ENCODE results near the gene IFFO2. TPM values are rescaled to one million over a fixed set of nuclear protein-coding genes. Genes with fewer than 3 reads are reported as not detected.

The IFFO2 gene
- total and polyA plus RNA-seq, 7 experiments from 2014 or later: 1.1 to 57.1 (median 25.7) TPM

DNA sequence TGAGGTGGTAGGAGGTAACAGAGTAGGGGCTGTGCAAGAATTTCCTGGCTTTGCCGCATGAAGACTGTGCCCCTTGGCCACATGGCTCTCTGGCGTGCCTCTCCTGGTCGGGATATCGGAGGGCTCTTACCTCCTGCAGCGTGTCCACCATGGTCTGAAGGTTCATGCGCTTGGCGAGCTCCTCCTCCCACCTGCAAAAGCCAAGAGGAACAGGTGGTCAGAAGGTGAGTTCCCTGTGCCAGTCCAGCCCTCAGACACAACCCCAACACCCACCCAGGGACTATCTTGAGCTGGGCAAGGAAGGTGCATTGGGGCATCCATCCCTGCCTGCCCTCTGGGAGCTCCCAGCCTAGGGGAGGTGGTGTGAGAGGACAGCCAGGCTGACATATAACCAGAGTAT is 35.5 kb downstream of the IFFO2 start:
- peaks cover 0 to 4% (median 0%) of the 10 kb centered on the region in 11 donors for H3K9me3 Mint-ChIP-seq
- peaks cover 0 to 50% (median 11%) of the 10 kb centered on the region in 3 experiments for H3K36me3 ChIP-seq (ENCODE audit: control insufficient read depth in 2 of 3, insufficient read depth in 3 of 3, low read length in 3 of 3)
- H3K4me1 Mint-ChIP-seq: peaks cover 20 to 41% (median 37%) of the 10 kb centered on the region in 7 donors
- no peak overlapping the region for H3K4me3 ChIP-seq (ENCODE audit: low read length)
- POLR2A ChIA-PET: interaction anchor here (0.6 to 1.8 kb wide), 3 partner anchors 28 to 89 kb away, joined by 3 to 7 read pairs (median 3); partner anchors contain the start of gene IFFO2
- peaks cover 22 to 28% of the 10 kb centered on the region in 2 donors for H3K4me1 ChIP-seq (ENCODE audit: control insufficient read depth in 2 of 2, insufficient read depth in 2 of 2, low read length in 2 of 2)
- intact Hi-C loops (cut with micrococcal nuclease): loop anchor here in 1 of 2 donors (1.0 kb wide), 1 partner anchor 51 kb away; no protein-coding TSS in a partner anchor
- no peaks in the 10 kb centered on the region for H3K27me3 ChIP-seq (ENCODE audit: control insufficient read depth in 2 of 2, insufficient read depth in 2 of 2, low read length in 2 of 2)
- no peak overlapping the region for H3K27ac ChIP-seq (ENCODE audit: low read depth, low read length)
- no peaks in the 10 kb centered on the region for H3K9me3 ChIP-seq (ENCODE audit: control insufficient read depth in 2 of 3, low read length in 3 of 3)
- H3K27ac Mint-ChIP-seq: peak overlapping the region in 1 of 9 donors; percentile 53
- ATAC-seq: no peak
- H3K27me3 Mint-ChIP-seq: no peaks in the 10 kb centered on the region
- H3K4me3 Mint-ChIP-seq: no peak overlapping the region
- peaks cover 0 to 13% (median 3%) of the 10 kb centered on the region in 5 donors for H3K36me3 Mint-ChIP-seq
- CTCF ChIA-PET: no interaction called here
- no peak for DNase-seq

DNA sequence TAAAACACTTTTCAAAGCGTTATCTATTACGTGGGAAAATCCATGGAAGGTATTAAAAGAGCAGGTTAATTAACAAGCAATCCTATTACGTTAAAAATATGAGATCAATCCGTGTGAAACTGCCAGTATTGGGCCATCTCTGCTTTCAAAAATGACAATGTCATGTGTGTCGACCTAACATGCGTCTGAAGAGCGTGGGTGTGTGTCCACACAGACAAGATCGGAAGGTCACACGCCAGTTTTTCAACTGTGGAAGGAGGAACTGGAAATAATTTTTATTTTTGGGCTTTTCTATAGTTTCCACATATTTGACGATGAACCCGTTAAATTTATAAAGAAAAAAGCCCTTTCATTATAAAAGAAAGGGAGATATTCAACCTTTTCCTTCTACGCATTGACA is 36.5 kb downstream of the IFFO2 start:
- no peak overlapping the region for H3K27ac Mint-ChIP-seq
- Histone ChIP-seq H3K4me3 (ENCODE audit: low read length) (no peak overlapping the region), H3K27ac (ENCODE audit: low read depth, low read length) (no peak overlapping the region), H3K36me3 (ENCODE audit: control insufficient read depth in 2 of 3, insufficient read depth in 3 of 3, low read length in 3 of 3) (peaks cover 0 to 60% (median 12%) of the 10 kb centered on the region in 3 experiments), H3K27me3 (ENCODE audit: control insufficient read depth in 2 of 2, insufficient read depth in 2 of 2, low read length in 2 of 2) (no peaks in the 10 kb centered on the region), H3K9me3 (ENCODE audit: control insufficient read depth in 2 of 3, low read length in 3 of 3) (no peaks in the 10 kb centered on the region), H3K4me1 (ENCODE audit: control insufficient read depth in 2 of 2, insufficient read depth in 2 of 2, low read length in 2 of 2) (peaks cover 14 to 18% of the 10 kb centered on the region in 2 donors)
- ChIA-PET POLR2A (no interaction called here), CTCF (no interaction called here)
- peaks cover 0 to 9% (median 0%) of the 10 kb centered on the region in 5 donors for H3K36me3 Mint-ChIP-seq
- DNase-seq (no peak), ATAC-seq (no peak)
- no peaks in the 10 kb centered on the region for H3K9me3 Mint-ChIP-seq
- H3K4me3 Mint-ChIP-seq: no peak overlapping the region
- intact Hi-C loops (cut with micrococcal nuclease): no loop called here
- peaks cover 14 to 33% (median 29%) of the 10 kb centered on the region in 7 donors for H3K4me1 Mint-ChIP-seq
- H3K27me3 Mint-ChIP-seq: no peaks in the 10 kb centered on the region

DNA sequence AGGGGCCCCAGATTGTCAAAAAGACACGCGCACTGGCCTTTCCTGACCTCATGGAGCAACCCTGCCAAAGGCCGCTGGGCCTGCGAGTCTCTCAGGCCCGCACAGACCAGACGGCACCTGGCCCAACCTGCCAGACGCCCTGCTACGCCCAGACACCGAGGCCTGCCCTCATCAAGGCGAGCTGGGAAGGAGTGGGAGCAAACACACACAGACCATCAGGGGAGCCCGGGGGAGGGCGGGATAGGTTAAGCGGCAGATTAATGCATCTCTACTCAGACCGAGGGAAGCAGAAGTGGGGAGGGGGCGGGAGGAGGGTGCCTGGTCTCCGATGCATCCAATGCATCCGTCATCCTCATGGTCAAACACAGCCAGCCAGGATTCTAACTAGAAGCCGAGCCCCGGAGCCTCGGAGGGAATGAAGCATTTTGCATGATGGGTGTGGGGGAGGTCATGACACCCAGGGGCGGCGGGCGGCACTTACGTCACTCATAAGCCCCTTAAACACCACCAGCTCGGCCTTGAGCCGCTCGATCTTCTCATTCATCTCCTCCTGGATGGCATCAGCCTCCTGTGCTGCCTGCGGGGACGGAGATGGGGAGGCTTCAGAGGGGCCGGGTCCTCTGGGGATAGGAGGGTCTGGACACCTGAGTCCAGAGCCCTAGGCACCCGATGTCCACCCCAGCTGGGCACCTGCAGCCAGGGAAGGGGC is 37.1 kb downstream of the IFFO2 start:
- no peak overlapping the region for H3K4me3 Mint-ChIP-seq
- H3K27ac ChIP-seq (ENCODE audit: low read depth, low read length): no peak overlapping the region
- no peaks in the 10 kb centered on the region for H3K9me3 Mint-ChIP-seq
- ATAC-seq (no peak), DNase-seq (no peak)
- H3K27me3 ChIP-seq (ENCODE audit: control insufficient read depth in 2 of 2, insufficient read depth in 2 of 2, low read length in 2 of 2): no peaks in the 10 kb centered on the region
- H3K27me3 Mint-ChIP-seq: no peaks in the 10 kb centered on the region
- H3K9me3 ChIP-seq (ENCODE audit: control insufficient read depth in 2 of 3, low read length in 3 of 3): no peaks in the 10 kb centered on the region
- ChIA-PET CTCF (interaction anchor here (0.6 kb wide), 1 partner anchor 39 kb away, joined by 3 read pairs; no protein-coding TSS in a partner anchor), POLR2A (interaction anchor here (0.6 kb wide), 1 partner anchor 285 kb away, joined by 3 read pairs; no protein-coding TSS in a partner anchor)
- H3K27ac Mint-ChIP-seq: peak overlapping the region in 1 of 9 donors; percentile 8
- H3K4me1 Mint-ChIP-seq: peaks cover 11 to 27% (median 23%) of the 10 kb centered on the region in 7 donors
- H3K4me1 ChIP-seq (ENCODE audit: control insufficient read depth in 2 of 2, insufficient read depth in 2 of 2, low read length in 2 of 2): peaks cover 9 to 14% of the 10 kb centered on the region in 2 donors
- H3K36me3 ChIP-seq (ENCODE audit: control insufficient read depth in 2 of 3, insufficient read depth in 3 of 3, low read length in 3 of 3): peaks cover 0 to 63% (median 12%) of the 10 kb centered on the region in 3 experiments
- no peak overlapping the region for H3K4me3 ChIP-seq (ENCODE audit: low read length)
- H3K36me3 Mint-ChIP-seq: peaks cover 0 to 9% (median 0%) of the 10 kb centered on the region in 5 donors
- intact Hi-C loops (cut with micrococcal nuclease): no loop called here

DNA sequence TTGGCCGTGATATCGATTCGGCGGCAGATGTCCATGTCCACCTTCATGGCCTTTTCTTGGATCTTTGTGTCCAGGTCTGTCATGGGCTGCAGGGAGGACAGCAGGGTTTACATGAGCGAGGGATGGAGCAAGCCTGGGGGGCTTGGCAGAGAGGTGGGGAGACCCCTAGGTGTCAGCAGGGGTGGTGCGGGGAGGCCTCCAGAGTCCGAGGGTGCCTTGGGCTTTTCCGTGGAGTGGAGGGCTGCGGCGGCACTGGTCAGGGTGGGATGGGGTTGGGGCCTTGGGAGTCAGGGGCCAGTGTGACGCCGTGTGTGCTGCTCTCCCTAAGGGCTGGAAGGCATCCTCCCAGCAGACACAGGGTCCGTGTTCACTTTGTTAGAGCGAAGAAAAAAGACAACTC is 38.1 kb downstream of the IFFO2 start:
- H3K4me3 Mint-ChIP-seq: no peak overlapping the region

DNA sequence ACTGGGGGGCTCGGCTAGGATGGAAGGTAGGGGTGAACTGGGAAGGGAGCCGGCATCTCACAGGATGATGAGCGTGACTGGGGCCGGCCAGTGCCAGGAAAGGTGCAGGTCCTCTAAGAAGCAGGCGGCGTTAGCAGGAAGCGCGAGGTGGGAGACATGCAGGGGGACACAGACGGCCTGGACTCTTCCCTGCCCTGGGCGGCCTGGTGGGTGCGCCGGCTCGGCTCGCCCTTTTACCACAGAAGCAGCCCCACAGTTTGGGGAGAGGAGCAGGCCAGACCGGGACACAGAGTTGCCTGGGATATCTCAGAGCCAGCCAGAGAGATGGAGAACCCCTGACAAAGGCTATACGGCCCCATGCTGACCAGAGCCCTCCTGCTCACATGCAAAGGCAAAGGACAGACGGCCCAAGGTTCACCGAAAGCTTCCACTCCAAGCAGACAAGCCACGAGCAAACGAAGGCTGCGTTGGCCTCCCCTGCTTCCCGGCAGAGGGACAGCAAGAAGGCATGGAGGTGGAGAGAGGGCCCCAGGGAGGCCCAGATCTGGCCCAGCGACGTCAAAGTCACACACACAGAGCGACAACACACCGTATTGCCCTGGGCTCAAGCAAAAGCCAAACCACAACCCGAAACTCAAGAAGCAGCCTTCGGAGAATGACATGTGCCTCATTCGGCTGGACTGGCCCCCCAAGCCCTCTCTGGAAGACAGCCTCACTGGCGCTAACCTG is 39.2 kb downstream of the IFFO2 start:
- Histone ChIP-seq H3K36me3 (ENCODE audit: control insufficient read depth in 2 of 3, insufficient read depth in 3 of 3, low read length in 3 of 3) (peaks cover 0 to 63% (median 12%) of the 10 kb centered on the region in 3 experiments), H3K4me3 (ENCODE audit: low read length) (no peak overlapping the region), H3K4me1 (ENCODE audit: control insufficient read depth in 2 of 2, insufficient read depth in 2 of 2, low read length in 2 of 2) (peaks cover 0 to 4% of the 10 kb centered on the region in 2 donors), H3K27me3 (ENCODE audit: control insufficient read depth in 2 of 2, insufficient read depth in 2 of 2, low read length in 2 of 2) (no peaks in the 10 kb centered on the region), H3K27ac (ENCODE audit: low read depth, low read length) (no peak overlapping the region), H3K9me3 (ENCODE audit: control insufficient read depth in 2 of 3, low read length in 3 of 3) (no peaks in the 10 kb centered on the region)
- Mint-ChIP-seq H3K4me1 (peaks cover 5 to 19% (median 14%) of the 10 kb centered on the region in 7 donors), H3K4me3 (no peak overlapping the region), H3K9me3 (no peaks in the 10 kb centered on the region), H3K27me3 (no peaks in the 10 kb centered on the region), H3K27ac (peak overlapping the region in 1 of 9 donors; percentile 24), H3K36me3 (peaks cover 0 to 9% (median 0%) of the 10 kb centered on the region in 5 donors)
- ChIA-PET CTCF (no interaction called here), POLR2A (no interaction called here)
- ATAC-seq (no peak), DNase-seq (no peak)
- intact Hi-C loops (cut with micrococcal nuclease): no loop called here

More for the DNA sequence above, 38.1 kb downstream of the IFFO2 start:
- no peaks in the 10 kb centered on the region for H3K9me3 Mint-ChIP-seq
- peaks cover 8 to 22% (median 18%) of the 10 kb centered on the region in 7 donors for H3K4me1 Mint-ChIP-seq
- Histone ChIP-seq H3K36me3 (ENCODE audit: control insufficient read depth in 2 of 3, insufficient read depth in 3 of 3, low read length in 3 of 3) (peaks cover 0 to 63% (median 12%) of the 10 kb centered on the region in 3 experiments), H3K27ac (ENCODE audit: low read depth, low read length) (no peak overlapping the region), H3K27me3 (ENCODE audit: control insufficient read depth in 2 of 2, insufficient read depth in 2 of 2, low read length in 2 of 2) (no peaks in the 10 kb centered on the region), H3K4me1 (ENCODE audit: control insufficient read depth in 2 of 2, insufficient read depth in 2 of 2, low read length in 2 of 2) (peaks cover 3 to 6% of the 10 kb centered on the region in 2 donors), H3K4me3 (ENCODE audit: low read length) (no peak overlapping the region), H3K9me3 (ENCODE audit: control insufficient read depth in 2 of 3, low read length in 3 of 3) (no peaks in the 10 kb centered on the region)
- ChIA-PET POLR2A (no interaction called here), CTCF (interaction anchor here (0.6 kb wide), 1 partner anchor 40 kb away, joined by 3 read pairs; no protein-coding TSS in a partner anchor)
- H3K36me3 Mint-ChIP-seq: peaks cover 0 to 9% (median 0%) of the 10 kb centered on the region in 5 donors
- intact Hi-C loops (cut with micrococcal nuclease): no loop called here
- no peak for ATAC-seq
- no peak for DNase-seq
- H3K27me3 Mint-ChIP-seq: no peaks in the 10 kb centered on the region
- peak overlapping the region in 1 of 9 donors; percentile 78 for H3K27ac Mint-ChIP-seq

DNA sequence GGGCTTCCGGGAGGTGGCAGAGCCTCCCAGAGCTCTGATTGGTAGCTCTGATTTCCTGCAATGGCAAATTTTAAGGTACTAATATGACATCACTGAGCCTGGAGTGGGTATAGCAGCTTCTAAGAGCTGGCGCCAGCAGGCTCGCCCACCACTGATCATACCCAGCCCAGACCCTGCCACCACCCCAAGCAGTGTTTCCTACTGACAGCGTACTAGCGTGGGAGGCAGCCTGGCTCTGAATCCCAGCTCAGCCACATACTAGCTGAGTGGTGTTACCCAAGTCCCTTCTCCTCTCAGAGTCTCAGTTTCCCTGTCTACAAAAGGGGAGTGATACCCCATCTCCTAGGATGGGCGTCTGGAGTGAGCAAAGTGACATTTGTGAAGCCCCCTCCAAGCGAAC is 41.1 kb downstream of the IFFO2 start:
- Mint-ChIP-seq H3K27me3 (no peaks in the 10 kb centered on the region), H3K36me3 (peaks cover 6 to 19% (median 9%) of the 10 kb centered on the region in 5 donors), H3K27ac (peak overlapping the region in 2 of 9 donors; percentile 28 to 32), H3K4me1 (peaks cover 2 to 15% (median 9%) of the 10 kb centered on the region in 7 donors), H3K9me3 (no peaks in the 10 kb centered on the region), H3K4me3 (no peak overlapping the region)
- ChIA-PET CTCF (interaction anchor here (0.9 to 5.8 kb wide), 5 partner anchors 8 to 55 kb away, joined by 3 to 65 read pairs (median 4); no protein-coding TSS in a partner anchor), POLR2A (interaction anchor here (0.7 kb wide), 1 partner anchor 17 kb away, joined by 3 read pairs; no protein-coding TSS in a partner anchor)
- peaks cover 0 to 4% of the 10 kb centered on the region in 2 donors for H3K4me1 ChIP-seq (ENCODE audit: control insufficient read depth in 2 of 2, insufficient read depth in 2 of 2, low read length in 2 of 2)
- H3K4me3 ChIP-seq (ENCODE audit: low read length): no peak overlapping the region
- no peak overlapping the region for H3K27ac ChIP-seq (ENCODE audit: low read depth, low read length)
- intact Hi-C loops (cut with micrococcal nuclease): no loop called here
- no peaks in the 10 kb centered on the region for H3K9me3 ChIP-seq (ENCODE audit: control insufficient read depth in 2 of 3, low read length in 3 of 3)
- peaks cover 11 to 71% (median 12%) of the 10 kb centered on the region in 3 experiments for H3K36me3 ChIP-seq (ENCODE audit: control insufficient read depth in 2 of 3, insufficient read depth in 3 of 3, low read length in 3 of 3)
- ATAC-seq: no peak
- DNase-seq: no peak
- H3K27me3 ChIP-seq (ENCODE audit: control insufficient read depth in 2 of 2, insufficient read depth in 2 of 2, low read length in 2 of 2): no peaks in the 10 kb centered on the region

Data from naive thymus-derived CD4-positive, alpha-beta T cell (primary cell).